Stimulated activated CD8-positive, alpha-beta memory T cell treated with anti-CD3 and anti-CD28 coated beads, Interleukin-4, amount 100 ng/mL, for 48 hours (primary cell): ENCODE measurements around the gene TRMT1L.
A peak's percentile ranks its signal among the peaks of the same experiment; 100 is the strongest.
"Not testable (repeated sequence)": the region's sequence is repeated elsewhere in the genome, so short reads cannot be mapped to it uniquely, and the experiment has no call there.

Experiments
- DNase-seq: peaks from one replicate; pipeline ENCODE4 v3.0.0-alpha.2; 2020

The TRMT1L gene

GRCh38 chr1:185156854-185157598, at the start of gene TRMT1L, which contains the start of gene SWT1:
TRMT1L (minus strand) TSS chr1:185156953; CDS start chr1:185156712, 241 bp downstream.
SWT1 (plus strand) TSS chr1:185157167; CDS start chr1:185160842, 3,675 bp downstream.
- DNase-seq, result peak; percentile 98

DNA sequence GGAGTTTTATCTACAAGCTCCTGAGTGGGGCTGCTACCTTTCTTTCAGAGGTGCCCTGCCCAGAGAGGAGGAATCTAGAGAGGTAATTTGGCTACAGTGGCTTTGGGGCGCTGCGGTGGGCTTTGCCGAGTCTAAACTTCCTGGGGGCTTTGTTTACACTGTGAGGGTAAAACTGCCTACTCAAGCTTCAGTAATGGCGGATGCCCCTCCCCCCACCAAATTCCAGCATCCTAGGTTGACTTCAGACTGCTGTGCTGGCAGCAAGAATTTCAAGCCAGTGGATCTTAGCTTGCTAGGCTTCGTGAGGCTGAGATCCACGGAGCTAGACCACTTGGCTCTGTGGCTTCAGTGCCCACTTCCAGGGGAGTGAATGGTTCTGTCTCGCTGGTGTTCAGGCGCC, 44.1 kb upstream of the TRMT1L start:
- no peak for DNase-seq

DNA sequence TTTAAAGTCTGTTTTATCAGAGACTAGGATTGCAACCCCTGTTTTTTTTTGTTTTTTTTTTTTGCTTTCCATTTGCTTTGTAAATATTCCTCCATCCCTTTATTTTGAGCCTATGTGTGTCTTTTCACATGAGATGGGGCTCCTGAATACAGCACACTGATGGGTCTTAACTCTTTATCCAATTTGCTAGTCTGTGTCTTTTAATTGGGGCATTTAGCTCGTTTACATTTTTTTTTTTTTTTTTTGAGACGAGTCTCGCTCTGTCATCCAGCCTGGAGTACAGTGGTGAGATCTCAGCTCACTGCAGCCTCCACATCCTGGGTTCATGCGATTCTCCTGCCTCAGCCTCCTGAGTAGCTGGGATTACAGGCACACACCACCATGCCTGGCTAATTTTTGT, 42.0 kb upstream of the TRMT1L start:
- not testable (repeated sequence) for DNase-seq

DNA sequence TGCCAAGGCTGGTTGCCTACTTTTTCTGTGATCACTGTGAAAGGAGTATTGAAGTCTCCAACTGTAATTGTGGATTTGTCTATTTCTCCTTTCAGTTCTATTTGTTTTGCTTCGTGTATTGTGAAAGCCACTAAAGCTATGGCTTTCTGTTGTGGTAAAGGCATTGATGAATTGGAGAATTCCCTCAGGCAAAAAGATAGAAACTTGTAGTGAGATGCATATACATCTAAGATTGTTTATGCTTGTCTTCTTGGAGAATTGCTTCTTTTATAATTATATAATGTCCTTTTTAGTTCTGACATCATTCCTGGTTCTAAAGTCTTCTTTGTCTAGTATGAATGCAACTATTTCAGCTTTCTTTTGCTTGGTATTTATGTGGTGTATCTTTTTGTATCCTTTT, 37.0 kb upstream of the TRMT1L start:
- DNase-seq, result no peak

GRCh38 chr1:185170291-185170848, 13.6 kb upstream of the TRMT1L start:
- peak; percentile 50 for DNase-seq

GRCh38 chr1:185166106-185166505, 9.4 kb upstream of the TRMT1L start:
- DNase-seq, result no peak

DNA sequence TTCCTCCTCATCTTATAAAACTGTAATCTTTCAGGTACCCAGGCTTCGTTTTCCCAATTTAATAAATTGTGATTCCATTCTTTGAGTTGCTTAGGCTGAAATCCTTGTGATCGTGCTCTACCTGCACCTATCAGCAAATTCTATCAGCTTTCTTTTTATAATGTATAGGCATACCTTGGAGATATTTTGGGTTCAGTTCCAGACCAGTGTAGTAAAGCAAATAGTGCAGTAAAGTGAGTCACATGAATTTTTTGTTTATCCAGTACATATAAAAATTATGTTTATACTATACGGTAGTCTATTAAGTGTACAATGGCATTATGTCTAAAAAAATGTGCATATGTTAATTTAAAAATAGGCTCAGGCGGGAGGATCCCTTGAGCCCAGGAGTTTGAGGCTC, 5.7 kb upstream of the TRMT1L start:
- DNase-seq, result no peak

DNA sequence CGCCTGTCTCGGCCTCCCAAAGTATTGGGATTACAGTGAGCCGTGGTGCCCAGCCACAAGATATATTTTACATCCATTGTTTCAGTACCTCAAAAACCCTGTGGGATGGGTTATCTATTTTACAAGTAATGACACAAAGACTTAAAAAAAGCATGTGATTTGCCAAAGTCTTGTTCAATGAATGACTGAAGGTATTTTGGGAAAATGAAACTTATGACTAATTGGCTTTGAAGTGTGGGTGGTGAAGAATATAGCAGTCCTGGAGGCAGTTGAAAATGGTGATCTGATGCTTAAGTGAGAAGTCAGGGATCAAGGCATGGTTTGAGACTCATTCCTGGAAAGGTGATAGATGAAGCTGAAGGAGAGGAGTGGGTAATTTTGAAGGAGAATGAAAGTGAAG, 3.2 kb upstream of the TRMT1L start:
- DNase-seq, result no peak

GRCh38 chr1:185158800-185159199, 2.0 kb upstream of the TRMT1L start:
- no peak for DNase-seq

DNA sequence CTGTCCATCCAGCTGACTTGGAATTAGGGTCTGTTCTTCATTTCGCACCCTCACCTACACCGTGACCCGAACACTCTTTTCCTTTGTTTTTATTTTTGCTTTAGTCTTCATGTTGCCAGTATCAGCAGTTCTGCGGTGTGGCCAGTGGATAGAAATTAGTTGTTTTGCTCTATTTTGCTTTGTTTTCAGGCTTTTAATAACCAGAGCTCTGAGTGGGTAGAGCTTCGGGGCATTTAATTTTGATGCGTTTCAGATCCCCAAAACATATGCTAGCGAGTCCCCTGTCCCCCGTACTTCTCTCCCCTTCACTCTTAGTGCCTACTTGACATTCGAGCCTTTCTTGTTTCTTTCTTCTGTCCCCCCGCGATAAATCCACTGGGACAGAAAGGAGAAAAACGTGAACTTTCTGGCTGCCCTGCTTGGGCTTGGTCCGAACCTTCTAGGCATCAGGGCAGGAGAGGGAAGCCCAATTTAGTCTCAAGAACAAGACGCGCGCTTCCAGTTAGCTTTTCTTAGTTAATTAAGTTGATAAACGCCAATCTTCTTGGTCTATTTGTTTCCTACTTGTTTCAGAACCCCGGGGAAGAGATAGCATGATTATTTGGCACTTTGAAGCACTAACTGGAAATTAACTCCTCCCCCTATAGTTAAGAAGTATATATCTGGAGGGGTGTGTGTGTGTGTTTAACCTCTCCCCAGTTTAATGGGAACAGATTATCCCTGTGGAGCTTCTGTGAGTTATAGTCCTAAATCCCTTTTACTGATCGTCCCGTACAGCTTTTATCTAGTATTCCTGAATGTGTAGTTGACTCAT, 1.1 kb upstream of the TRMT1L start:
- no peak for DNase-seq

DNA sequence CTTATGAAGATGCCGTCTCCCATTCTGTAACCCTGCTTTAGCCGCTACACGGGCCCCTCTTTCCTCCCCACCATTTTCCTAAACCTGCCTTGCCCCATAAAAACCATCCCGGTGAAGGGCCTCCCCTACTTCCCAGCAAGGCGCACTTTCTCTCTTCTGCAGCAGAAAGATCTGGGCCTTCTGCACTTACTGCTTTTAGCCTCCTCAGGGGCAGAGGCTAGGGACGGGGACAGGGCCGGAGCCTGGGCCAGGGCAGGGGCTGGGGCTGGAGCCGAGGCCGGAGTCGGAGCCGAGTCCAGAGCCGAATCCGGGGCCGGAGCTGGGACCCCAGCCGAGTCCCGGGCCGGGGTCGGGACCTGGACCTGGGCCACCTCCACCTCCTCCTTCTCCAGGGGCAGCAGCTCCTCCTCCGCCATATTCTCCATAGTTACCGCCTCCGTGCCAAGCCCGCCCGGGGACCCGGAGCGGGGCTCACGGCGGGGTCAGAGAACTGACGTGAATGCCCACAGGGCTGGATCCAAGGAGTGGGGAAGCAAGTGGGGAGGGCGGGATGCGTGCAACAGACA, 382 bp downstream of the TRMT1L start:
- DNase-seq, result no peak

DNA sequence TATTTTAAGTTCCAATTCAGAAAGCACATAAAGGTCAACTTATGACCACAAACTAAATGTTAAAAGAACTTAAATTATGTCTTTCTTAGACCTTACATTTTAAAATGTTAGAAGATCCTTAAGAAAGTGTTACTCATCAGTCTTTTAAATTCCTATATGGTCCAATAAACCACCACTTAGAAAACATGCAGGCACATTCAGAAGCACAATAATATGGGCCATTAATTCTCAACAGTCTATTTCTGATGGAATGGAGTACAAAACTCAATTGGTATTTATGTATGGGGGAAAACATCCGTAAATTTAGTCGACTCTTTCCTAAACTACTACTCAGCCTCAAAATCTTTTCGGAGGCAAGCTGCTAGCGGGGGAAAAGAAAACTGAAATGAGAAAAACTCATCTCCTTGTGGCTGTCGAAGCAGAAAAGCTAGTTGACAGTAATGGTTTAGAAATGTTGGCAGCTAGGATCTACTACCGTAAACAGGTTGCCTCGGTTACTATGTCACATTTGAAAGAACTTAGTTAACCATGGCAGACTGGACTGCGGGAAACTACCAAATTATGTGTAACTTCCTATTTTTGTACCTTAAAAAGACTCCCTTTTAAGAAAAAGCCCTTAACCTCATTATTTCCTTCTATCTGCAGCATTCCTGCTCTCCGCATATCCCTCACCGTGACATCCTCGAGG, 1.0 kb downstream of the TRMT1L start:
- DNase-seq, result no peak

DNA sequence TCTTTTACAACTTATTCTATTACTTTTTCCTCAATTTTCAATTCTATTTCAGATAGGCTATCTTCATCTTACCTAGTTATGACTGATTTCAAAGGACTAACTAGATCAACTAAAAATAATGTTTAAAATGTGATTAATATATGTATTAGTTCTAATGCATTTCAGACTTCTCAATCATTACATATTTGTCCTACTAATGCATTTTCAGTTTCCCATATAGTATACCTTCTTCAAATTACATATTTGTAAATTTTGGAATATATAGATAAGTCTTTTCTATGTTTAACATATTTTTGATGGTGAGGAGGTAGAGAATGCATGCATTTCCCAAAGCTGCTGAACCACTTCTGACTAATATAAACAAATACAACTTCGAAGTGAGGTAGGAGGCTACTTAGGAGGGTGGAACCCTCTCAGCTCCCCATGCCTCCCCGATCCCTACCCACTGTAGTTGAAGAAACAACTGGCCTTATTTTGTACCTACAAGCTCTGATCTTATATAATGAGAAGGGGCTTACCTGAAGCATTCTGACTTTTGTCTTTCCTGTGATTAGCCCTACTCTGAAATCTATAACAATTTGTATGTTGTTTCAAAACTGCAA, 1.7 kb downstream of the TRMT1L start:
- DNase-seq, result no peak

DNA sequence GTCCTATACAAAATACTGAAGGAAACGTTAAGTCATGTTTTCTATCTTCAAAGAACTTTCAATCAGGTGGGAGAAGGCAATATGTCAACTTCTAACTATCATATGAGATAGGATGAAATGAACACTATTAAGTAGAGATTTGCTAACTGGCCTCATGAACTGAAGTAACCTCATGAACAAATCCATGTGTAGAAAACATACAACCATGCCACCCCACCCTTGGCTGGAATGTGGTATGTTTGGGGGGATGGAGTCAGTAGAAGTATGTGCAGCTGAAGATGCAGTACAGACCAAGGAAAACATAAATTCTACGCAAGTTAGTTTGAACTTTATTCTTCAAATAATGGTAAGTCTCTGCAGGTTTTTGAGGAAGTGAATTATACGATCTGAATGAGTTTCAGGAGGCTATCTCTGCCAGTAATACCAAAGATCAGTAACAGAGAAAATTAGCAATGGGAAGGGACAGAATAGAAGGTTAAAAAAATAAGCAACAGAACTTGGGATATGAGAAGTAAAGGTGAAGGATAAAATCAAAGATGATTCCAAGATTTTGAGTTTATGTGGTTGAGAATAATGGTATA, 4.5 kb downstream of the TRMT1L start:
- no peak for DNase-seq

DNA sequence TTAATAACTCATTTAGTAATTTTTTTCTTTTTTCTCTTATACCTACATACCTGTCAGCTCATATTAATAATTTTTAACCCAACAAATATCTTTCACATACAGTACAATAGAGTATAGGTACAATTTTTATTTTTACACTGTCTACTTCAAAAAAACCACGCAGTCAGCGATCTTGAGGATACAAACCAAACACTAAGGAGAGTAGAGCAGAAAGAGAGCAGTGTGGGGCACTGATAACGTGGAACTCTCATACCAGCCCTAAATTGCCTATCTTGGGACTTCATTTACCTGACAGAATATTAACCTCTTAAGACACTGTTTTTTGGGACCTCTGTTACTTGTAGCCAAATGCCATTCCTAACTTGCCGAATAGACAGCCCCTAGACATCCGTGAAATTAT, 5.5 kb downstream of the TRMT1L start:
- DNase-seq, result no peak

- DNase-seq, result no peak
These were observed 12.5 kb downstream of the TRMT1L start for GRCh38 chr1:185144233-185144632.

DNA sequence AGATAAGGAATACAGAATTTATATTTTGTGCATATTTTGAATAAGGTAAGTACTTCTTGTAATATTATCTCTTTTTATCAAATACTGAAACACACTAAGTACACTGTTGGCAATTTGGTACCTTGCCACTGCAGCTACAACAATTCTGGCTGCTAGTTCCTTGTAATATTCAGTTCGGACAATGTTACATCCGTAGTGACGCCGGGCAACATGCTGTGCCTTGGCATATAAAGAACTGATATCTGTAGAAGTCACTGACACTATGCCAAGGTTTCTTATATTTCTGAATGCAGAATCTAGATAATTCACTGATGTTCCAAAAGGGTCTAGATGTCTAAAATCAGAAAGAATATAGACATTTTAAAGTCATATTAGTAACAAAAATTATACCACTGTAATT, 17.5 kb downstream of the TRMT1L start:
- DNase-seq, result no peak

- DNase-seq, result no peak
These were observed 18.7 kb downstream of the TRMT1L start for GRCh38 chr1:185137896-185138545.

DNA sequence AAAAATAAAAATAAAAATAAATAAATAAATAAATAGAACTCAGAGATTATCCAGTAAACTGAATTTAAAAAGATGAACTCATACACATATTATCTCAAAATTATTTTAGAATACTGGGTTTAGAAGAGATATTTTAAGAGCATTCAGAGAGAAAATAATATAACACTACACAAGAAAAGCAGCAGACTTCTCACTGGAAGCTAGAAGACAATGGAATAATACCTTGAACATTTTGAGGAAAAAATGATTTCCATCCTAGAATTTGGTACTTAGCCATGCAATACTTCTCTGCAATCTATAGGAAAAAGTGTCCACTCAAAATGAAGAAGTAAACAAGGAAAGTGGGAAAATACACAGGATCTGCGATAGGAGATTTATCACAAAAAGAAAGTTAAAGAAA, 24.2 kb downstream of the TRMT1L start:
- no peak for DNase-seq

- no peak for DNase-seq
These were observed 27.0 kb downstream of the TRMT1L start for GRCh38 chr1:185129708-185130107.

- no peak for DNase-seq
These were observed 44.4 kb downstream of the TRMT1L start for GRCh38 chr1:185112356-185112755.

DNA sequence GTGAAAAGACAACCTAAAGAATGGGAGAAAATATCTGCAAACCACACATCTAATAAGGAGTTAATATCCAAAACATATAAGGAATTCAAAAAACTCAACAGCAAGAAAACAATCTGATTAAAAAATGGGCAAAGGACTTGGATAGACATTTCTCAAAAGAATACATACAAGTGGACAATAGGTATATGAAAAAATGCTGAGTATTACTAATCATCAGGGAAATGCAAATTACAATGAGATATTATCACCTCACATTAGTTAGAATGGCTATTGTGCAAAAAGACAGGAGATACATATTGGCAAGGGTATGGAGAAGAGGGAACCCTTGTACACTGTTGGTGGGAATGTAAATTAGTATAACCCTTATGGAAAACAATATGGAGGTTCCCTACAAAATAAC, 44.9 kb downstream of the TRMT1L start:
- DNase-seq, result no peak
